Pancreas (tissue), 10 donors: ENCODE results near the gene KRIT1. TPM values are rescaled to one million over a fixed set of nuclear protein-coding genes. Genes with fewer than 3 reads are reported as not detected.

Experiments
- ATAC-seq, 4 donors: fragments of 200-7000 bp; cut with Tn5 transposase; one replicate each; pipeline versions ENCODE4 v1.8.0 to v1.9.1; 2020; ENCODE audit warnings: mild to moderate bottlenecking in 4 of 4, moderate library complexity in 4 of 4
- DNase-seq, 6 donors: peaks; one replicate each; pipeline ENCODE4 v3.0.0-alpha.2; 2020
- FAIRE-seq: peaks from 2 replicates; lab custom pipeline; 2012; peaks lifted over from hg19 to GRCh38; lab: Jason Lieb, UNC
- H3K27ac ChIP-seq, 4 donors: fragments of 200-600 bp; sonication (generic); 1 replicate in 3 of 4; 2 replicates in 1 of 4; pipeline versions ENCODE4 v1.5.0 to v1.8.0; 2020
- H3K27me3 ChIP-seq, 4 donors: fragments of 200-600 bp; one replicate each; pipeline ENCODE4 v1.8.0; 2021
- H3K36me3 ChIP-seq, 3 donors: fragments of 200-600 bp; sonication (generic) in 1 of 3; one replicate each; pipeline versions ENCODE4 v1.5.0 to v1.8.0; 2020 to 2021
- H3K4me1 ChIP-seq, 3 donors: fragments of 200-600 bp; one replicate each; pipeline ENCODE4 v1.8.0; 2021
- H3K4me3 ChIP-seq, 4 donors: fragments of 200-600 bp; sonication (generic) in 2 of 4; one replicate each; pipeline versions ENCODE4 v1.5.0 to v1.8.0; 2020 to 2021
- H3K9me3 ChIP-seq, 4 donors: fragments of 200-600 bp; one replicate each; pipeline ENCODE4 v1.8.0; 2021
- WGBS, 2 donors: extraction: QIAGEN DNeasy Blood & Tissue Kit; methylation state at CpG; one replicate each; pipeline ENCODE4 v1.1.7; 2013; 5-methylcytosine and 5-hydroxymethylcytosine counted together
- intact Hi-C, 3 donors: fragments of 100-400 bp; cut with DNase I; formaldehyde crosslinking; loops; one replicate each; pipeline versions ENCODE4 v1.11.1 to v1.14.2; 2022
- polyA plus RNA-seq, 2 donors: library from polyadenylated mRNA; stranded (reverse); fragments of 200-250 nt; gene quantifications; one replicate each; pipeline ENCODE4 v1.2.3, GENCODE V29; 2013
- total RNA-seq, 6 donors: library from RNA; stranded (reverse); fragmentation: NEBNext Ultra II Directional in 4 of 6; extraction: Animal tissue kit (Norgen Biotek cat#: 25700) in 4 of 6; gene quantifications; one replicate each; pipeline versions ENCODE4 v1.2.1 to v1.2.4, GENCODE V29; 2021 to 2023
- TF ChIP-seq, protein P1 (sequence below), 4 donors: fragments of 200-600 bp; sonication (generic) in 3 of 4; IDR thresholded peaks; one replicate each; pipeline versions ENCODE4 v1.5.0 to v1.8.0; 2021; ENCODE audit warnings: antibody characterized with exemption in 4 of 4
- donor health status: healthy with polysubstance abuse.
- donor health status: DM: no; HTN: no; CAD: no; lungs with moderate emphysema.
- donor health status: DM: no; HTN: no; CAD: no.
- donor health status: control.
- donor health status: control.
- donor health status: Bipolar disorder and iron deficiency.
- donor health status: DM: yes; HTN: yes; CAD: no.
- donor health status: DM: no; HTN: no; CAD: no.
- donor health status: DM: no; HTN: no; CAD: no.
- donor health status: DM: yes; HTN: yes; CAD: no.

Gene KRIT1
- total and polyA plus RNA-seq, 8 donors: 13.2 to 30.8 (median 21.4) TPM

DNA sequence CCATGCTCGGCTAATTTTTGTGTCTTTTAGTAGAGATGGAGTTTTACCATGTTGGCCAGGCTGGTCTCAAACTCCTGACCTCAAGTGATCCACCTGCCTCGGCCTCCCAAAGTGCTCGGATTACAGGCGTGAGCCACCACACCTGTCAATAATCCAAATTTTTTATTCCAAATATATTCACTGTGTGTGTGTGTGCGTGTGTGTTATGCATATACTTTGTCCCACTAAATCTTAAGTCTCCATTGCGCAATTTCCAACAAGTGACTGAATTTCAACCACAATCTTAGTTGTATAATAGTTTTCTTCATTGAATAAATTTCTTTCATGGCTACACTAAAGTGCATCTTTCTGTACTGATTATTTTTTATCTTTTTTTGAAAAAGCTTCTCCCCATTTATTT is 2.7 kb downstream of the KRIT1 start:
- FAIRE-seq (no peak), ATAC-seq (no peak), DNase-seq (no peak)
- TF ChIP-seq, protein P1, sequence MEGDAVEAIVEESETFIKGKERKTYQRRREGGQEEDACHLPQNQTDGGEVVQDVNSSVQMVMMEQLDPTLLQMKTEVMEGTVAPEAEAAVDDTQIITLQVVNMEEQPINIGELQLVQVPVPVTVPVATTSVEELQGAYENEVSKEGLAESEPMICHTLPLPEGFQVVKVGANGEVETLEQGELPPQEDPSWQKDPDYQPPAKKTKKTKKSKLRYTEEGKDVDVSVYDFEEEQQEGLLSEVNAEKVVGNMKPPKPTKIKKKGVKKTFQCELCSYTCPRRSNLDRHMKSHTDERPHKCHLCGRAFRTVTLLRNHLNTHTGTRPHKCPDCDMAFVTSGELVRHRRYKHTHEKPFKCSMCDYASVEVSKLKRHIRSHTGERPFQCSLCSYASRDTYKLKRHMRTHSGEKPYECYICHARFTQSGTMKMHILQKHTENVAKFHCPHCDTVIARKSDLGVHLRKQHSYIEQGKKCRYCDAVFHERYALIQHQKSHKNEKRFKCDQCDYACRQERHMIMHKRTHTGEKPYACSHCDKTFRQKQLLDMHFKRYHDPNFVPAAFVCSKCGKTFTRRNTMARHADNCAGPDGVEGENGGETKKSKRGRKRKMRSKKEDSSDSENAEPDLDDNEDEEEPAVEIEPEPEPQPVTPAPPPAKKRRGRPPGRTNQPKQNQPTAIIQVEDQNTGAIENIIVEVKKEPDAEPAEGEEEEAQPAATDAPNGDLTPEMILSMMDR (IDR thresholded peaks at IDR 0.05): no peak
- intact Hi-C loops: no loop called here
- H3K4me3 ChIP-seq: no peak overlapping the region
- no peaks in the 10 kb centered on the region for H3K27me3 ChIP-seq
- H3K27ac ChIP-seq: no peak overlapping the region
- WGBS, 2 donors: 92 to 96% methylated on average over 6 of the region's 6 CpGs
- H3K9me3 ChIP-seq: no peaks in the 10 kb centered on the region
- peaks cover 8 to 22% (median 18%) of the 10 kb centered on the region in 3 donors for H3K4me1 ChIP-seq
- peaks cover 0 to 14% (median 0%) of the 10 kb centered on the region in 3 donors for H3K36me3 ChIP-seq

DNA sequence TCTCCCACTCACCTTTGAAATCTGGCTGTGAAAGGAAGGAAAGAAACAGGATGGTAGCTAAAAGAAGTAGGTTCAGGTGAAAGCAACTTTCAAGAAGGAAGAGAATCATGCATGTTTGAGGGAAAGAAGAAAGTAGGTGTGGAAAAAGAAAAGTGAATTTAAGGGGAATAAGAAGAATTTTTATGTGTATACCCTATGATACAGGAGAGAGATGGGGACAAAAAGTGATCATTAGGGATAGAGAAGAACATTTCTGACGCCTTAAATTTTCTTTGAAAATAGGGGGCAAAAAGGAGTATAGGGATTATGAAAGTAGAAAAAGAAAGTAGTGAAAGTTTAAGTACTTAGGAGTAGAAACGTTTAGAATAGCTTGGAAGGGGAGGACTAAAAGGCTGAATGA is 15.2 kb downstream of the KRIT1 start:
- Histone ChIP-seq H3K4me1 (no peaks in the 10 kb centered on the region), H3K27me3 (no peaks in the 10 kb centered on the region), H3K27ac (no peak overlapping the region), H3K4me3 (no peak overlapping the region), H3K36me3 (peaks cover 0 to 17% (median 6%) of the 10 kb centered on the region in 3 donors), H3K9me3 (no peaks in the 10 kb centered on the region)
- DNase-seq (no peak), ATAC-seq (no peak), FAIRE-seq (no peak)
- TF ChIP-seq, protein P1 (IDR thresholded peaks at IDR 0.05): no peak
- WGBS, 2 donors: 79 to 83% methylated on average over 2 of the region's 2 CpGs
- intact Hi-C loops: no loop called here

DNA sequence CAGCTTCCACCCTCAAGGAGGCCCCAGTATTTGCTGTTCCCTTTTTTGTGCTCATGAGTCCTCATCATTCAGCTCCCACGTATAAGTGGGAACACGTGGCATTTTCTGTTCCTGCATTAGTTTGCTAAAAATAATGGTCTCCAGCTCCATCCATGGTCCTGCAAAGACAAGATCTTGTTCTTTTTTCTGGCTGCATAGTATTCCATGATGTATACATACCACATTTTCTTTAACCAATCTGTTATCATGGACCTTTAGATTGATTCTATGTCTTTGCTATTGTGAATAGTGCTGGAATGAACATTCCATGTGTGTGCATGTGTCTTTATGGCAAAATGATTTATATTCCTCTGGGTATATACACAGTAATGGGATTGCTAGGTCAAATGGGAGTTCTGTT is 17.0 kb downstream of the KRIT1 start:
- 94 to 98% methylated on average over 2 of the region's 2 CpGs for WGBS, 2 donors
- intact Hi-C loops: no loop called here
- no peak for ATAC-seq
- DNase-seq: no peak
- H3K4me3 ChIP-seq: no peak overlapping the region
- H3K27me3 ChIP-seq: no peaks in the 10 kb centered on the region
- H3K4me1 ChIP-seq: no peaks in the 10 kb centered on the region
- no peak for FAIRE-seq
- peaks cover 0 to 13% (median 3%) of the 10 kb centered on the region in 3 donors for H3K36me3 ChIP-seq
- TF ChIP-seq, protein P1 (IDR thresholded peaks at IDR 0.05): no peak
- H3K9me3 ChIP-seq: no peaks in the 10 kb centered on the region
- no peak overlapping the region for H3K27ac ChIP-seq

DNA sequence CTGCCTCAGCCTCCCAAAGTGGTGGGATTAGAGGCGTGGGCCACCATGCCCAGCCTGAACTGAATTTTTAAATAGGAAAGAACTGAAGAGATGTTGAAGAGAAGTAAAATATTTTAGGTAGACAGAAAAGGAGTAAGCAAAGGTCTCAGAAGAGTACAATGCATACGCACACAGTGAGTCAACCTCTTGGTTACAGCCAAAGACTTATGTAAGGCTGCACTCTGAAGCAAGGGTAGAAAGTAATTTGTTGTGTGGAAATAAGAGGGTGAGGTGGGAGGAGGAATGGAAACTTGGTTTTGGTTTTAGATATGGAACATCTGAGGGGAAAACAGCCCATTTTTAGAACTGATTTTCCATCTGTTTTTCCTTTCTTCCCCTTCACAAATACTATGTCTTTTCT is 17.6 kb downstream of the KRIT1 start:
- H3K36me3 ChIP-seq: peaks cover 0 to 16% (median 3%) of the 10 kb centered on the region in 3 donors
- no peak for FAIRE-seq
- 98 to 100% methylated on average over 2 of the region's 2 CpGs for WGBS, 2 donors

DNA sequence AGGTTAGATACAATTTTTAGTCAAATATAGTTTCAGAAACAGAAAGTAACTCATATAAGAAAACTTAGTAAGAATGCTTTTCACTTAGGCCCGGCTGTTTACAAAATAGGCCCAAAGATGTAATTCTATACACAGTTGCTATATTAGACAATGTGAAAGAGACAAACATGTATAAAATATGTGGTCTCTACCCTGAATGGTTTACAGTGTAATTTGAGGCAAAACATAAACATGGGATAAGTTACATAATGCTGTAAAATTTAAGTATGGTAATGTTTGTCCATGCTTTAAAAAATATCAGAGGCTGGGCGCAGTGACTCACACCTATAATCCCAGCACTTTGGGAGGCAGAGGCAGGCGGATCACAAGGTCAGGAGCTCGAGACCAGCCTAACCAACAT is 18.7 kb downstream of the KRIT1 start:
- ATAC-seq (no peak), FAIRE-seq (no peak), DNase-seq (no peak)
- no peak overlapping the region for H3K27ac ChIP-seq
- H3K36me3 ChIP-seq: peaks cover 0 to 26% (median 3%) of the 10 kb centered on the region in 3 donors
- TF ChIP-seq, protein P1 (IDR thresholded peaks at IDR 0.05): no peak
- H3K27me3 ChIP-seq: no peaks in the 10 kb centered on the region
- no peak overlapping the region for H3K4me3 ChIP-seq
- 92 to 96% methylated on average over 4 of the region's 4 CpGs for WGBS, 2 donors
- H3K4me1 ChIP-seq: no peaks in the 10 kb centered on the region
- intact Hi-C loops: no loop called here
- H3K9me3 ChIP-seq: no peaks in the 10 kb centered on the region

More for the DNA sequence above, 17.6 kb downstream of the KRIT1 start:
- TF ChIP-seq, protein P1 (IDR thresholded peaks at IDR 0.05): no peak
- Histone ChIP-seq H3K4me3 (no peak overlapping the region), H3K27me3 (no peaks in the 10 kb centered on the region), H3K27ac (no peak overlapping the region), H3K9me3 (no peaks in the 10 kb centered on the region), H3K4me1 (no peaks in the 10 kb centered on the region)
- ATAC-seq (no peak), DNase-seq (no peak)
- intact Hi-C loops: no loop called here
